Measurements from ENCODE around the gene RNF17.

Gene RNF17

GRCh38 chr13:24861617-24862362 is 97.8 kb downstream of the RNF17 start:
- DNase-seq (ENCODE audit: low read depth in 2 of 2) = no peak

- DNase-seq (ENCODE audit: low read depth in 2 of 2) = no peak
Measured at GRCh38 chr13:24863748-24864540, 100.0 kb downstream of the RNF17 start.

- no peak for DNase-seq (ENCODE audit: low read depth in 2 of 2)
Measured at GRCh38 chr13:24864579-24864978, 100.6 kb downstream of the RNF17 start.

GRCh38 chr13:24865163-24865953 is 101.4 kb downstream of the RNF17 start:
- no peak for DNase-seq (ENCODE audit: low read depth in 2 of 2)

GRCh38 chr13:24866488-24866887 is 102.5 kb downstream of the RNF17 start:
- no peak for DNase-seq (ENCODE audit: low read depth in 2 of 2)

GRCh38 chr13:24868874-24869273 is 104.9 kb downstream of the RNF17 start:
- no peak for DNase-seq (ENCODE audit: low read depth in 2 of 2)

GRCh38 chr13:24870380-24870760 is 106.4 kb downstream of the RNF17 start:
- no peak for DNase-seq (ENCODE audit: low read depth in 2 of 2)

GRCh38 chr13:24875566-24875965 is 111.6 kb downstream of the RNF17 start:
- no peak for DNase-seq (ENCODE audit: low read depth in 2 of 2)

- no peak for DNase-seq (ENCODE audit: low read depth in 2 of 2)
Measured at GRCh38 chr13:24877531-24877930, 113.6 kb downstream of the RNF17 start.

GRCh38 chr13:24878340-24878739 is 114.4 kb downstream of the RNF17 start:
- no peak for DNase-seq (ENCODE audit: low read depth in 2 of 2)

GRCh38 chr13:24882665-24883064 is 118.7 kb downstream of the RNF17 start:
- no peak for DNase-seq (ENCODE audit: low read depth in 2 of 2)

- no peak for DNase-seq (ENCODE audit: low read depth in 2 of 2)
Measured at GRCh38 chr13:24887759-24888158, 123.8 kb downstream of the RNF17 start.

- DNase-seq (ENCODE audit: low read depth in 2 of 2) = no peak
Measured at GRCh38 chr13:24888291-24888931, 124.4 kb downstream of the RNF17 start.

- DNase-seq (ENCODE audit: low read depth in 2 of 2) = no peak
Measured at GRCh38 chr13:24890256-24890655, 126.3 kb downstream of the RNF17 start.

- no peak for DNase-seq (ENCODE audit: low read depth in 2 of 2)
Measured at GRCh38 chr13:24891476-24892108, 127.6 kb downstream of the RNF17 start.

- no peak for DNase-seq (ENCODE audit: low read depth in 2 of 2)
Measured at GRCh38 chr13:24892829-24893228, 128.9 kb downstream of the RNF17 start.

- no peak for DNase-seq (ENCODE audit: low read depth in 2 of 2)
Measured at GRCh38 chr13:24893863-24894262, 129.9 kb downstream of the RNF17 start.

GRCh38 chr13:24894277-24894971 is 130.5 kb downstream of the RNF17 start:
- DNase-seq (ENCODE audit: low read depth in 2 of 2) = no peak

- no peak for DNase-seq (ENCODE audit: low read depth in 2 of 2)
Measured at GRCh38 chr13:24894972-24895300, 131.0 kb downstream of the RNF17 start.

- DNase-seq (ENCODE audit: low read depth in 2 of 2) = no peak
Measured at GRCh38 chr13:24896061-24896460, 132.1 kb downstream of the RNF17 start.

GRCh38 chr13:24897293-24897692 is 133.3 kb downstream of the RNF17 start:
- DNase-seq (ENCODE audit: low read depth in 2 of 2) = no peak

Data from stimulated activated CD8-positive, alpha-beta memory T cell treated with anti-CD3 and anti-CD28 coated beads, Interleukin-2, amount 100 ng/mL, for 1 hour (primary cell).